Measurements from ENCODE around the gene HDAC11.
A peak's percentile ranks its signal among the peaks of the same experiment; 100 is the strongest.

The HDAC11 gene

GRCh38 chr3:13540297-13540995 lies 60.3 kb downstream of the HDAC11 start:
- no peak for DNase-seq (ENCODE audit: low read depth in 1 of 2, low spot score in 1 of 2)

GRCh38 chr3:13541691-13542090 lies 61.6 kb downstream of the HDAC11 start:
- DNase-seq (ENCODE audit: low read depth in 1 of 2, low spot score in 1 of 2) = no peak

- DNase-seq (ENCODE audit: low read depth in 1 of 2, low spot score in 1 of 2) = no peak
These were observed 62.0 kb downstream of the HDAC11 start for GRCh38 chr3:13542142-13542541.

GRCh38 chr3:13543253-13543652 lies 63.1 kb downstream of the HDAC11 start:
- no peak for DNase-seq (ENCODE audit: low read depth in 1 of 2, low spot score in 1 of 2)

- peak; percentile 13 to 33 for DNase-seq (ENCODE audit: low read depth in 1 of 2, low spot score in 1 of 2)
These were observed 64.3 kb downstream of the HDAC11 start for GRCh38 chr3:13544293-13544831.

- DNase-seq (ENCODE audit: low read depth in 1 of 2, low spot score in 1 of 2) = no peak
These were observed 65.0 kb downstream of the HDAC11 start for GRCh38 chr3:13544951-13545651.

GRCh38 chr3:13545952-13546454 lies 65.9 kb downstream of the HDAC11 start:
- no peak for DNase-seq (ENCODE audit: low read depth in 1 of 2, low spot score in 1 of 2)

GRCh38 chr3:13546667-13547171 lies 66.6 kb downstream of the HDAC11 start:
- no peak for DNase-seq (ENCODE audit: low read depth in 1 of 2, low spot score in 1 of 2)

- no peak for DNase-seq (ENCODE audit: low read depth in 1 of 2, low spot score in 1 of 2)
These were observed 67.7 kb downstream of the HDAC11 start for GRCh38 chr3:13547591-13548371.

GRCh38 chr3:13548696-13549622 lies 68.9 kb downstream of the HDAC11 start, which contains the start of gene FBLN2:
FBLN2 (plus strand) TSS chr3:13549125; CDS start chr3:13570356, 21,231 bp downstream.
- no peak for DNase-seq (ENCODE audit: low read depth in 1 of 2, low spot score in 1 of 2)

GRCh38 chr3:13549623-13550422 lies 69.7 kb downstream of the HDAC11 start:
- no peak for DNase-seq (ENCODE audit: low read depth in 1 of 2, low spot score in 1 of 2)

- no peak for DNase-seq (ENCODE audit: low read depth in 1 of 2, low spot score in 1 of 2)
These were observed 70.3 kb downstream of the HDAC11 start for GRCh38 chr3:13550423-13550690.

GRCh38 chr3:13550791-13551360 lies 70.8 kb downstream of the HDAC11 start:
- DNase-seq (ENCODE audit: low read depth in 1 of 2, low spot score in 1 of 2) = no peak

GRCh38 chr3:13552857-13553652 lies 72.9 kb downstream of the HDAC11 start:
- DNase-seq (ENCODE audit: low read depth in 1 of 2, low spot score in 1 of 2) = no peak

- DNase-seq (ENCODE audit: low read depth in 1 of 2, low spot score in 1 of 2) = no peak
These were observed 73.6 kb downstream of the HDAC11 start for GRCh38 chr3:13553686-13554085.

- no peak for DNase-seq (ENCODE audit: low read depth in 1 of 2, low spot score in 1 of 2)
These were observed 75.6 kb downstream of the HDAC11 start for GRCh38 chr3:13555753-13556152.
